Measurements from ENCODE around the gene MCF2L.

The MCF2L gene

GRCh38 chr13:112972867-112973576 lies 4.0 kb downstream of the MCF2L start:
- TF ChIP-seq GABPA (IDR thresholded peaks at IDR 0.05; ENCODE audit: low read depth) (no peak), CTCF (IDR thresholded peaks at IDR 0.05; ENCODE audit: insufficient read depth, low read length) (no peak), POLR2AphosphoS5 (IDR thresholded peaks at IDR 0.05; ENCODE audit: low read depth) (no peak), SPI1 (IDR thresholded peaks at IDR 0.05; ENCODE audit: borderline replicate concordance, low read depth) (no peak)
- TF ChIP-seq, protein P1, sequence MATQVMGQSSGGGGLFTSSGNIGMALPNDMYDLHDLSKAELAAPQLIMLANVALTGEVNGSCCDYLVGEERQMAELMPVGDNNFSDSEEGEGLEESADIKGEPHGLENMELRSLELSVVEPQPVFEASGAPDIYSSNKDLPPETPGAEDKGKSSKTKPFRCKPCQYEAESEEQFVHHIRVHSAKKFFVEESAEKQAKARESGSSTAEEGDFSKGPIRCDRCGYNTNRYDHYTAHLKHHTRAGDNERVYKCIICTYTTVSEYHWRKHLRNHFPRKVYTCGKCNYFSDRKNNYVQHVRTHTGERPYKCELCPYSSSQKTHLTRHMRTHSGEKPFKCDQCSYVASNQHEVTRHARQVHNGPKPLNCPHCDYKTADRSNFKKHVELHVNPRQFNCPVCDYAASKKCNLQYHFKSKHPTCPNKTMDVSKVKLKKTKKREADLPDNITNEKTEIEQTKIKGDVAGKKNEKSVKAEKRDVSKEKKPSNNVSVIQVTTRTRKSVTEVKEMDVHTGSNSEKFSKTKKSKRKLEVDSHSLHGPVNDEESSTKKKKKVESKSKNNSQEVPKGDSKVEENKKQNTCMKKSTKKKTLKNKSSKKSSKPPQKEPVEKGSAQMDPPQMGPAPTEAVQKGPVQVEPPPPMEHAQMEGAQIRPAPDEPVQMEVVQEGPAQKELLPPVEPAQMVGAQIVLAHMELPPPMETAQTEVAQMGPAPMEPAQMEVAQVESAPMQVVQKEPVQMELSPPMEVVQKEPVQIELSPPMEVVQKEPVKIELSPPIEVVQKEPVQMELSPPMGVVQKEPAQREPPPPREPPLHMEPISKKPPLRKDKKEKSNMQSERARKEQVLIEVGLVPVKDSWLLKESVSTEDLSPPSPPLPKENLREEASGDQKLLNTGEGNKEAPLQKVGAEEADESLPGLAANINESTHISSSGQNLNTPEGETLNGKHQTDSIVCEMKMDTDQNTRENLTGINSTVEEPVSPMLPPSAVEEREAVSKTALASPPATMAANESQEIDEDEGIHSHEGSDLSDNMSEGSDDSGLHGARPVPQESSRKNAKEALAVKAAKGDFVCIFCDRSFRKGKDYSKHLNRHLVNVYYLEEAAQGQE (IDR thresholded peaks at IDR 0.05; ENCODE audit: insufficient replicate concordance, low read depth): no peak
- Histone ChIP-seq H3K27ac (replicated peaks) (no peak overlapping the region), H3K27me3 (ENCODE audit: insufficient read depth, poor library complexity, severe bottlenecking) (peaks cover 48% of the 10 kb centered on the region), H3K4me3 (replicated peaks; ENCODE audit: insufficient read depth, low read length) (no peak overlapping the region)
- no peak for DNase-seq (ENCODE audit: low read depth in 1 of 2, low spot score in 1 of 2)

DNA sequence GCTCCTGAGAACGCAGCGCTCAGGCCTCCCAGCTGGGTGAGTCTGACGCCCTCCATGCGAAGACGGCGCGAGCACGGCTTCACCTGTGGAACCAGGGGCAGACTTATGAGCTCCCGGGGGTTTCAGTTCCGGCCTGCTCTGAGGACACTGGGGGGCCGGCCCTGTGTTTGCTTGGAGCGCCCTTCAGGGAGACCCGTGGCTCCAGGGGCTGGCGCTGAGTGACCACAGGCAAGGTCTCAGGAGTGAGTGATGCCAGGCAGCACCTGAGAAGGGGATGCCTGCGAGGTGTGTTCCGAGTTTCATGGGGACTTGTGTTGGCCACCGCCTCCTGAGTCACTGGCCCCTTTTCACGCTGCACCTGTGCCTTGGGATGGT lies 4.5 kb downstream of the MCF2L start:
- no peak for DNase-seq (ENCODE audit: low read depth in 1 of 2, low spot score in 1 of 2)
- H3K27ac ChIP-seq (replicated peaks): no peak overlapping the region
- TF ChIP-seq CTCF (IDR thresholded peaks at IDR 0.05; ENCODE audit: insufficient read depth, low read length): no peak
- no peak for TF ChIP-seq SPI1 (IDR thresholded peaks at IDR 0.05; ENCODE audit: borderline replicate concordance, low read depth)
- TF ChIP-seq, protein P1 (IDR thresholded peaks at IDR 0.05; ENCODE audit: insufficient replicate concordance, low read depth): no peak
- TF ChIP-seq POLR2AphosphoS5 (IDR thresholded peaks at IDR 0.05; ENCODE audit: low read depth): no peak
- no peak for TF ChIP-seq GABPA (IDR thresholded peaks at IDR 0.05; ENCODE audit: low read depth)
- H3K27me3 ChIP-seq (ENCODE audit: insufficient read depth, poor library complexity, severe bottlenecking): peaks cover 47% of the 10 kb centered on the region
- no peak overlapping the region for H3K4me3 ChIP-seq (replicated peaks; ENCODE audit: insufficient read depth, low read length)

- Histone ChIP-seq H3K27ac (replicated peaks) (no peak overlapping the region), H3K27me3 (ENCODE audit: insufficient read depth, poor library complexity, severe bottlenecking) (peaks cover 46% of the 10 kb centered on the region), H3K4me3 (replicated peaks; ENCODE audit: insufficient read depth, low read length) (no peak overlapping the region)
- TF ChIP-seq CTCF (IDR thresholded peaks at IDR 0.05; ENCODE audit: insufficient read depth, low read length) (no peak), POLR2AphosphoS5 (IDR thresholded peaks at IDR 0.05; ENCODE audit: low read depth) (no peak), GABPA (IDR thresholded peaks at IDR 0.05; ENCODE audit: low read depth) (no peak), SPI1 (IDR thresholded peaks at IDR 0.05; ENCODE audit: borderline replicate concordance, low read depth) (no peak)
- TF ChIP-seq, protein P1 (IDR thresholded peaks at IDR 0.05; ENCODE audit: insufficient replicate concordance, low read depth): no peak
- DNase-seq (ENCODE audit: low read depth in 1 of 2, low spot score in 1 of 2): no peak
These were observed 5.1 kb downstream of the MCF2L start for GRCh38 chr13:112974125-112974524.

Data from HL-60 (cell line).